A549 (cell line): ENCODE data around the gene DUOX1. TPM values are rescaled to one million over a fixed set of nuclear protein-coding genes. Genes with fewer than 3 reads are reported as not detected.

Source experiments
- ATAC-seq, 2 experiments: fragments of 200-7000 bp in 1 of 2; fragments of >200 bp in 1 of 2; cut with Nextera tagmentation in 1 of 2; cut with Tn5 transposase in 1 of 2; 3 replicates each; pipeline versions ENCODE4 v1.8.0 to v1.9.1; 2018 to 2020; ENCODE audit warnings: mild to moderate bottlenecking in 1 of 2, moderate library complexity in 1 of 2
- CTCF ChIA-PET: fragments of 300-600 bp; sonication (Branson Sonifier 250); formaldehyde crosslinking; extraction: SDS; loops from one replicate; lab custom pipeline; 2021; ENCODE audit warnings: antibody characterized with exemption, inconsistent platforms; lab: Yijun Ruan, JAX
- POLR2A ChIA-PET: fragments of 350-600 bp; formaldehyde crosslinking; extraction: SDS; loops from one replicate; lab custom pipeline; 2021; ENCODE audit warnings: antibody characterized with exemption, inconsistent platforms; lab: Yijun Ruan, JAX
- DNase-seq, 2 experiments: peaks; one replicate each; pipeline versions ENCODE4 v3.0.0 to v3.0.0-alpha.2; 2011 to 2016; ENCODE audit warnings: low read depth in 1 of 2, low spot score in 1 of 2
- FAIRE-seq: peaks from 2 replicates; lab custom pipeline; 2011; peaks lifted over from hg19 to GRCh38; lab: Jason Lieb, UNC
- H3K27ac ChIP-seq, 2 experiments: fragments of >200 bp; sonication (Bioruptor Twin); formaldehyde crosslinking; 3 replicates each; pipeline ENCODE4 v1.5.1; 2016 to 2017
- H3K4me1 ChIP-seq: fragments of >200 bp; sonication (Bioruptor Twin); formaldehyde crosslinking; 3 replicates; pipeline ENCODE4 v1.6.1; 2016
- H3K4me2 ChIP-seq: fragments of >200 bp; sonication (Bioruptor Twin); formaldehyde crosslinking; 3 replicates; pipeline ENCODE4 v1.6.1; 2016
- H3K4me3 ChIP-seq: fragments of >200 bp; sonication (Bioruptor Twin); formaldehyde crosslinking; 3 replicates; pipeline ENCODE4 v1.5.1; 2016
- H3K9me3 ChIP-seq: fragments of >200 bp; sonication (Bioruptor Twin); formaldehyde crosslinking; 3 replicates; pipeline ENCODE4 v1.6.1; 2016
- ATOH8 ChIP-seq: fragments of 250-450 bp; sonication (Bioruptor Pico); IDR thresholded peaks from 2 replicates; pipeline ENCODE4 v1.5.0; 2020; ENCODE audit warnings: low read depth, mild to moderate bottlenecking, moderate library complexity
- BCL3 ChIP-seq: fragments of >200 bp; sonication (Bioruptor Twin); formaldehyde crosslinking; IDR thresholded peaks from 3 replicates; pipeline ENCODE4 v1.6.1; 2016
- BHLHE40 ChIP-seq: IDR thresholded peaks from 2 replicates; pipeline ENCODE4 v1.6.1; 2012; ENCODE audit warnings: low read depth, low read length, inconsistent platforms
- CBX2 ChIP-seq: fragments of 200-600 bp; sonication (generic); IDR thresholded peaks from 2 replicates; pipeline ENCODE4 v1.6.1; 2016; ENCODE audit warnings: low read depth, mild to moderate bottlenecking, borderline replicate concordance
- CBX8 ChIP-seq: fragments of 200-600 bp; sonication (generic); IDR thresholded peaks from 2 replicates; pipeline ENCODE4 v1.6.1; 2016
- CHD4 ChIP-seq: fragments of 200-600 bp; sonication (generic); IDR thresholded peaks from 2 replicates; pipeline ENCODE4 v1.6.1; 2016; ENCODE audit warnings: antibody characterized with exemption, mild to moderate bottlenecking, borderline replicate concordance
- FOSL2 ChIP-seq, 2 experiments: fragments of 450-650 bp in 1 of 2; fragments of >200 bp in 1 of 2; sonication (Bioruptor Twin) in 1 of 2; formaldehyde crosslinking; IDR thresholded peaks; 2 replicates each; pipeline versions ENCODE4 v1.5.0 to v1.6.1; 2016 to 2020; ENCODE audit warnings: mild to moderate bottlenecking in 1 of 2, moderate library complexity in 1 of 2
- FOXS1 ChIP-seq: fragments of 250-450 bp; sonication (Bioruptor Pico); IDR thresholded peaks from 2 replicates; pipeline ENCODE4 v1.5.0; 2020; ENCODE audit warnings: mild to moderate bottlenecking, moderate library complexity
- GATA3 ChIP-seq: IDR thresholded peaks from 2 replicates; pipeline ENCODE4 v1.6.1; 2012; ENCODE audit warnings: borderline replicate concordance
- HDAC2 ChIP-seq: fragments of 200-600 bp; sonication (generic); IDR thresholded peaks from 2 replicates; pipeline ENCODE4 v1.6.1; 2016
- HOXB13 ChIP-seq: fragments of 250-450 bp; sonication (Bioruptor Pico); IDR thresholded peaks from 2 replicates; pipeline ENCODE4 v1.5.0; 2020; ENCODE audit warnings: low read depth, mild to moderate bottlenecking, moderate library complexity
- HOXB5 ChIP-seq: fragments of 250-450 bp; sonication (Bioruptor Pico); IDR thresholded peaks from 2 replicates; pipeline ENCODE4 v1.5.0; 2020; ENCODE audit warnings: mild to moderate bottlenecking, moderate library complexity
- KDM5A ChIP-seq: fragments of 200-600 bp; sonication (generic); IDR thresholded peaks from 2 replicates; pipeline ENCODE4 v1.6.1; 2016; ENCODE audit warnings: antibody characterized with exemption, mild to moderate bottlenecking
- MYC ChIP-seq: IDR thresholded peaks from 2 replicates; pipeline ENCODE4 v1.6.1; 2012; ENCODE audit warnings: mild to moderate bottlenecking, inconsistent platforms, low read length, improper control_type of control experiment, borderline replicate concordance
- NFE2L2 ChIP-seq: fragments of 150-350 bp; conservative IDR thresholded peaks from 2 replicates; pipeline ENCODE4 v1.6.1; 2014; ENCODE audit warnings: low read length
- NPAS2 ChIP-seq: fragments of 250-450 bp; sonication (Bioruptor Pico); IDR thresholded peaks from 2 replicates; pipeline ENCODE4 v1.8.0; 2022; ENCODE audit warnings: mild to moderate bottlenecking, moderate library complexity, borderline replicate concordance
- NR3C1 ChIP-seq: fragments of >200 bp; sonication (Bioruptor Twin); formaldehyde crosslinking; IDR thresholded peaks from 3 replicates; pipeline ENCODE4 v1.6.1; 2017
- PHF8 ChIP-seq: fragments of 200-600 bp; sonication (generic); IDR thresholded peaks from 2 replicates; pipeline ENCODE4 v1.6.1; 2016; ENCODE audit warnings: low read depth, mild to moderate bottlenecking, antibody characterized with exemption, moderate library complexity, borderline replicate concordance
- RARB ChIP-seq: fragments of 250-450 bp; sonication (Bioruptor Pico); IDR thresholded peaks from 2 replicates; pipeline ENCODE4 v1.8.0; 2021; ENCODE audit warnings: mild to moderate bottlenecking, moderate library complexity
- RNF2 ChIP-seq: fragments of 200-600 bp; sonication (generic); IDR thresholded peaks from 2 replicates; pipeline ENCODE4 v1.6.1; 2016; ENCODE audit warnings: low read depth, mild to moderate bottlenecking, antibody characterized with exemption, moderate library complexity, borderline replicate concordance
- SMC3 ChIP-seq: fragments of >200 bp; sonication (Bioruptor Twin); formaldehyde crosslinking; IDR thresholded peaks from 3 replicates; pipeline ENCODE4 v1.6.1; 2018; ENCODE audit warnings: inconsistent platforms
- TFCP2L1 ChIP-seq: fragments of 250-450 bp; sonication (Bioruptor Pico); IDR thresholded peaks from 2 replicates; pipeline ENCODE4 v1.5.0; 2021; ENCODE audit warnings: mild to moderate bottlenecking
- ZC3H11A ChIP-seq: fragments of 450-650 bp; IDR thresholded peaks from 2 replicates; pipeline ENCODE4 v1.6.1; 2014; ENCODE audit warnings: antibody characterized with exemption, mild to moderate bottlenecking
- ZFP36 ChIP-seq: fragments of 450-650 bp; IDR thresholded peaks from 2 replicates; pipeline ENCODE4 v1.6.1; 2014; ENCODE audit warnings: borderline replicate concordance; ENCODE audit not compliant: partially characterized antibody
- ZNF302 ChIP-seq: fragments of 250-450 bp; sonication (Bioruptor Pico); IDR thresholded peaks from 2 replicates; pipeline ENCODE4 v1.9.0; 2021; ENCODE audit warnings: inconsistent platforms, mild to moderate bottlenecking, moderate library complexity
- WGBS: methylation state at CpG from one replicate; pipeline ENCODE4 v1.1.6; 2017; ENCODE audit errors: missing lambda C conversion rate; 5-methylcytosine and 5-hydroxymethylcytosine counted together
- polyA plus RNA-seq, 4 experiments: library from polyadenylated mRNA; depleted of rRNA in 3 of 4; stranded (reverse); fragments of >200 nt; fragmentation: RNase III in 1 of 4; extraction: RNeasy Plus Mini Kit Qiagen cat#74134 plus additional on column Dnase treatment in 1 of 4; gene quantifications; 2 replicates in 3 of 4; 3 replicates in 1 of 4; pipeline ENCODE4 v1.2.3, GENCODE V29; 2011 to 2017
- TF ChIP-seq, protein P1 (sequence below): IDR thresholded peaks from 2 replicates; pipeline ENCODE4 v1.6.1; 2012
- TF ChIP-seq, protein P2 (sequence below): fragments of >200 bp; sonication (Bioruptor Twin); formaldehyde crosslinking; IDR thresholded peaks from 2 replicates; pipeline ENCODE4 v1.6.1; 2016
- TF ChIP-seq, protein P3 (sequence below): fragments of 250-450 bp; sonication (Bioruptor Pico); IDR thresholded peaks from 2 replicates; pipeline ENCODE4 v1.5.0; 2021; ENCODE audit warnings: mild to moderate bottlenecking, moderate library complexity, borderline replicate concordance

Gene DUOX1
- polyA plus RNA-seq, 2 of the 4 experiments (the other 2 are of a cell fraction) = not detected

- TF ChIP-seq TFCP2L1 (CRISPR knock-in tag) (no peak), NR3C1 (no peak), BCL3 (no peak), SMC3 (no peak), CBX8 (no peak), CHD4 (no peak), KDM5A (no peak), FOXS1 (CRISPR knock-in tag) (no peak), CBX2 (no peak), RNF2 (no peak), PHF8 (no peak)
- TF ChIP-seq, protein P1, sequence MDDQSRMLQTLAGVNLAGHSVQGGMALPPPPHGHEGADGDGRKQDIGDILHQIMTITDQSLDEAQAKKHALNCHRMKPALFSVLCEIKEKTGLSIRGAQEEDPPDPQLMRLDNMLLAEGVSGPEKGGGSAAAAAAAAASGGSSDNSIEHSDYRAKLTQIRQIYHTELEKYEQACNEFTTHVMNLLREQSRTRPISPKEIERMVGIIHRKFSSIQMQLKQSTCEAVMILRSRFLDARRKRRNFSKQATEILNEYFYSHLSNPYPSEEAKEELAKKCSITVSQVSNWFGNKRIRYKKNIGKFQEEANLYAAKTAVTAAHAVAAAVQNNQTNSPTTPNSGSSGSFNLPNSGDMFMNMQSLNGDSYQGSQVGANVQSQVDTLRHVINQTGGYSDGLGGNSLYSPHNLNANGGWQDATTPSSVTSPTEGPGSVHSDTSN = no peak
- ChIA-PET CTCF (no interaction called here), POLR2A (no interaction called here)
- no peak overlapping the region for H3K4me3 ChIP-seq
- ATAC-seq (no peak), DNase-seq (no peak), FAIRE-seq (no peak)
- no peak overlapping the region for H3K27ac ChIP-seq
- no peaks in the 10 kb centered on the region for H3K9me3 ChIP-seq
- peak overlapping the region; percentile 59; the same call in 2 of the 3 replicates for H3K4me2 ChIP-seq
- WGBS = 49% methylated on average over 10 of the region's 13 CpGs
- no peaks in the 10 kb centered on the region for H3K4me1 ChIP-seq
Measured at GRCh38 chr15:45112143-45112590, 17.6 kb upstream of the DUOX1 start.

- ChIA-PET CTCF (interaction anchor here (0.7 to 1.2 kb wide), 4 partner anchors 12 to 74 kb away, joined by 3 read pairs; no protein-coding TSS in a partner anchor), POLR2A (no interaction called here)
- FAIRE-seq = no peak
- TF ChIP-seq BHLHE40 (no peak), ATOH8 (CRISPR knock-in tag) (no peak), HOXB5 (no peak), GATA3 (no peak), PHF8 (no peak), NPAS2 (CRISPR knock-in tag) (no peak), RARB (no peak), HOXB13 (CRISPR knock-in tag) (no peak), FOXS1 (CRISPR knock-in tag) (no peak), NFE2L2 (no peak), FOSL2 (IDR thresholded peaks at IDR 0.05) (no peak), FOSL2 (CRISPR knock-in tag; IDR thresholded peaks at IDR 0.05) (no peak), SMC3 (no peak), MYC (no peak), ZFP36 (no peak), ZC3H11A (no peak), HDAC2 (no peak), CBX2 (no peak), ZNF302 (CRISPR knock-in tag) (no peak)
- TF ChIP-seq, protein P2, sequence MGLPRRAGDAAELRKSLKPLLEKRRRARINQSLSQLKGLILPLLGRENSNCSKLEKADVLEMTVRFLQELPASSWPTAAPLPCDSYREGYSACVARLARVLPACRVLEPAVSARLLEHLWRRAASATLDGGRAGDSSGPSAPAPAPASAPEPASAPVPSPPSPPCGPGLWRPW = no peak
- TF ChIP-seq, protein P3, sequence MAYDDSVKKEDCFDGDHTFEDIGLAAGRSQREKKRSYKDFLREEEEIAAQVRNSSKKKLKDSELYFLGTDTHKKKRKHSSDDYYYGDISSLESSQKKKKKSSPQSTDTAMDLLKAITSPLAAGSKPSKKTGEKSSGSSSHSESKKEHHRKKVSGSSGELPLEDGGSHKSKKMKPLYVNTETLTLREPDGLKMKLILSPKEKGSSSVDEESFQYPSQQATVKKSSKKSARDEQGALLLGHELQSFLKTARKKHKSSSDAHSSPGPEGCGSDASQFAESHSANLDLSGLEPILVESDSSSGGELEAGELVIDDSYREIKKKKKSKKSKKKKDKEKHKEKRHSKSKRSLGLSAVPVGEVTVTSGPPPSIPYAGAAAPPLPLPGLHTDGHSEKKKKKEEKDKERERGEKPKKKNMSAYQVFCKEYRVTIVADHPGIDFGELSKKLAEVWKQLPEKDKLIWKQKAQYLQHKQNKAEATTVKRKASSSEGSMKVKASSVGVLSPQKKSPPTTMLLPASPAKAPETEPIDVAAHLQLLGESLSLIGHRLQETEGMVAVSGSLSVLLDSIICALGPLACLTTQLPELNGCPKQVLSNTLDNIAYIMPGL (CRISPR knock-in tag) = no peak
- TF ChIP-seq, all 56 proteins: peak for 0
- peak overlapping the region; percentile 59 for H3K4me2 ChIP-seq
- H3K4me3 ChIP-seq = peak overlapping the region; percentile 8; the same call in 1 of the 3 replicates
- WGBS = 33% methylated on average over 29 of the region's 58 CpGs
- DNase-seq (peak in 1 of 2 experiments; percentile 13), ATAC-seq (peak; percentile 41 to 56)
- no peaks in the 10 kb centered on the region for H3K4me1 ChIP-seq
- H3K9me3 ChIP-seq = no peaks in the 10 kb centered on the region
- H3K27ac ChIP-seq = no peak overlapping the region
Measured at GRCh38 chr15:45112591-45113379, 17.0 kb upstream of the DUOX1 start.
